ENCODE results near the gene TK2.

DNA sequence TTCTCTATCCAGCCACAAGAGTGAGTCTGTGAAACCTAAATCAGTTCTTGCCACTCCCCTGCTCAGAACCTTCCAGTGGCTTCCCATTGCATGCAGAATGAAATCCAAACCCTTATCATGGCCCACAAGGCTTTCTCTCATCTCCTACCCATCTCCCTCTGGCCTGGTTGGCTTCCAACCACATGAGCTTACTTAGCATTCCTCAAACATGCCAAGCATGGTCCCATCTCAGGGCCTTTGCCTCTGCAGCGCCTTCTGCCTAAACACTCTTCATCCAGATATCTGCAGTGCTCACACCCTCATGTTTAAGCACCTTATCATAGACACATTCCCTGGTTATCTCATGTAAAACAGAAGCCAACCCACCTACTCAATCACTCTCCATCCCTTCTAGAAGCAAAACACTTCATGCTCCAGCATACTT lies 15.5 kb downstream of the TK2 start:
- TF ChIP-seq, protein P1, sequence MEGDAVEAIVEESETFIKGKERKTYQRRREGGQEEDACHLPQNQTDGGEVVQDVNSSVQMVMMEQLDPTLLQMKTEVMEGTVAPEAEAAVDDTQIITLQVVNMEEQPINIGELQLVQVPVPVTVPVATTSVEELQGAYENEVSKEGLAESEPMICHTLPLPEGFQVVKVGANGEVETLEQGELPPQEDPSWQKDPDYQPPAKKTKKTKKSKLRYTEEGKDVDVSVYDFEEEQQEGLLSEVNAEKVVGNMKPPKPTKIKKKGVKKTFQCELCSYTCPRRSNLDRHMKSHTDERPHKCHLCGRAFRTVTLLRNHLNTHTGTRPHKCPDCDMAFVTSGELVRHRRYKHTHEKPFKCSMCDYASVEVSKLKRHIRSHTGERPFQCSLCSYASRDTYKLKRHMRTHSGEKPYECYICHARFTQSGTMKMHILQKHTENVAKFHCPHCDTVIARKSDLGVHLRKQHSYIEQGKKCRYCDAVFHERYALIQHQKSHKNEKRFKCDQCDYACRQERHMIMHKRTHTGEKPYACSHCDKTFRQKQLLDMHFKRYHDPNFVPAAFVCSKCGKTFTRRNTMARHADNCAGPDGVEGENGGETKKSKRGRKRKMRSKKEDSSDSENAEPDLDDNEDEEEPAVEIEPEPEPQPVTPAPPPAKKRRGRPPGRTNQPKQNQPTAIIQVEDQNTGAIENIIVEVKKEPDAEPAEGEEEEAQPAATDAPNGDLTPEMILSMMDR (IDR thresholded peaks at IDR 0.05; ENCODE audit: low read depth, low read length, poor library complexity, severe bottlenecking): no peak
- TF ChIP-seq EZH2phosphoT487 (IDR thresholded peaks at IDR 0.05; ENCODE audit: borderline replicate concordance, low read length): no peak

Data from DOHH2 (cell line).